NCI-H748 (cell line): ENCODE data around the gene GMNN.
"Not testable (repeated sequence)": the region's sequence is repeated elsewhere in the genome, so short reads cannot be mapped to it uniquely, and the experiment has no call there.

ENCODE experiments used
- DNase-seq: peaks from one replicate; lab custom pipeline; 2025; ENCODE audit not compliant: unreplicated experiment; lab: John Stamatoyannopoulos, UW

GMNN gene

GRCh38 chr6:24761193-24761835, 13.4 kb upstream of the GMNN start:
- peak; percentile 45 for DNase-seq

DNA sequence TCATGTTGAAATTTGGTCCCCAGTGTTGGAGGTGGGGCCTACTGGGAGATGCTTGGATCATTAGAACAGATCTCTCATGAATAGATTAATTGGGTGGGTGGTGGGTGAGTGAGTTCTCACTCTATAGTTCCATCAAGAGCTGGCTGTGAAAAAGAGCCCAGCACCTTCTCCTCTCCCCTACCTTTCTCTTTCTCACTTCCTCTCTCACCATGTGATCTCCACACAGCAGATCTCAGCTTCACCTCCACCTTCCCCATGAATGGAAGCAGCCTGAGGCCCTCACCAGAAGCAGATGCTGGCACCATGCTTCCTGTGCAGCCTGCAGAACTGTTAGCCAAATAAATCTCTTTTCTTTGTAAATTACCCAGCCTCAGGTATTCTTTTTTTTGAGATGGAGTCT, 12.9 kb upstream of the GMNN start:
- no peak for DNase-seq

DNA sequence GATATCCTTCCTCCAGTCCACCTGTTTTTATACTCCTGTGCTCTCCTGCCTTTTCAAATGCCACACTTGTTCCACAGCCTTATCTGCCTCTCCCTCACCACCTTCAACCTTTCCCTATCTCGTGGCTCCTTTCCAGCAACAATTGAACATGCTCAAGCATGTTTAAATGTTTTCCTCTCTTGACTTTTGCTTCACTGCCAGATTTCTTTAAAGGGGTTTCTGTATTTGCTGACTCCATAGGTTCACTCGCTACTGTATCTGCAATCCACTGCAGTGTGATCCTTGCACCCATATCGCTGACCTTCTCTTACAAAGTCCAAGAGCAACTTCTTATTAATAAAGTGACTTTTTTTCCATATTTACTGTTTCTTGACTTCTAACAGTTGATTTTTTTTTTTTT, 11.2 kb upstream of the GMNN start:
- DNase-seq, result peak; percentile 5

- DNase-seq, result not testable (repeated sequence)
These were observed 9.6 kb upstream of the GMNN start for GRCh38 chr6:24764833-24765828.

DNA sequence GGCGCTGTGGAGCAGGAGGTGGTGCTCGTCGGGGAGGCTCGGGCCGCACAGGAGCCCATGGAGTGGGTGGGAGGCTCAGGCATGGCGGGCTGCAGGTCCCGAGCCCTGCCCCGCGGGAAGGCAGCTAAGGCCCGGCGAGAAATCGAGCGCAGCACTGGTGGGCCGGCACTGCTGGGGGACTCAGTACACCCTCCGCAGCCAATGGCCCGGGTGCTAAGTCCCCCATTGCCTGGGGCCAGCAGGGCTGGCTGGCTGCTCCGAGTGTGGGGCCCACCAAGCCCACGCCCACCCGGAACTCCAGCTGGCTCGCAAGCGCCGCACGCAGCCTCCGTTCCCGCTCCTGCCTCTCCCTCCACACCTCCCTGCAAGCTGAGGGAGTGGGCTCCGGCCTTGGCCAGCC, 8.8 kb upstream of the GMNN start:
- not testable (repeated sequence) for DNase-seq

DNA sequence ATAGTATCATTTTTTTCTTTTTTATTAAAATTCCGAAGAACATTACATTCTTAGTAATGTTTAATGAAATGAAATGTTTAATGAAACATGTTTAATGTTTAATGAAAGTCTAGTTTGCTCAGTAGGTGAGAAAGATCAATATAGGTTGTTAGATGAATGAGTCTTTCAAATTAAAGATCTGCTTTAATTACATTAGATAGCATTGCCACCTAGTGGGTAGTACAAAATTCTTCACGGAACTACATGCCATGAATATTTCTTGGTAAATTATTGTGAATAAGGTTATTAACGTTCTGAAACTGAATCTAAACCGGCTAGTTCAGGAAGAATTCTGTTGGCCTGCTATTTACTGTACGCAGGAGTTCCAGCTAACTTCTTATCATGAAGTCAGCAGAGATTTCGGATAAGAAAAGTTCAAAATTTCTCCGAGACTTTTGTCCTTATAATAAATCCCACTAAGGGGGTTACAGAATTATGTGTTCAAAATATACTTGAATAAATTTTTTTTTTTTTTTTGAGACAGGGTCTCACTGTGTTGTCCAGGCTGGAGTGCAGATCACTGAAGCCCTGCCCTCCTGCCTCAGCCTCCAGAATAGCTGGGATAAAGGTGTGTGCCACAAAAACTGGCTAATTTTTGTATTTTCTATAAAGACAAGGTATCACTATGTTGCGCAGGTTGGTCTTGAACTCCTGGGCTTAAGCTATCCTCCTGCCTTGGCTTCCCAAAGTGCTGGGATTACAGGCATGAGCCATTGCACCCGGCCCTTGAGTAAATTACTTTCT, 7.9 kb upstream of the GMNN start:
- peak; percentile 59 for DNase-seq

DNA sequence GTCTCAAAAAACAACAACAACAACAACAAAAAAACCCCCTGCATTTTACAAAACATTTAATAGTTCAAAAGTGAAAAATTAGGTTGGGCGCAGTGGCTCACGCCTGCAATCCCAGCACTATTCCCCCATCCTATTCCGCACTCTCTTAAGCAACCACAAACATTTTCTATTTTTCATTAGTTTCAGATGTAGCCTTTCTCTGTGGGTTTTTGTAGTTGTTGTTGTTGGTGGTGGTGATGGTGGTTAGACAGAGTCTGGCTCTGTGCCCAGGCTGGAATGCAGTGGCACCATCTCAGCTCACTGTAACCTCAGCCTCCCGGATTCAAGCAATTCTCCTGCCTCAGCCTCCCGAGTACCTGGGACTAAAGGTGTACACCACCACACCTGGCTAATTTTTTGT, 6.4 kb upstream of the GMNN start:
- no peak for DNase-seq

DNA sequence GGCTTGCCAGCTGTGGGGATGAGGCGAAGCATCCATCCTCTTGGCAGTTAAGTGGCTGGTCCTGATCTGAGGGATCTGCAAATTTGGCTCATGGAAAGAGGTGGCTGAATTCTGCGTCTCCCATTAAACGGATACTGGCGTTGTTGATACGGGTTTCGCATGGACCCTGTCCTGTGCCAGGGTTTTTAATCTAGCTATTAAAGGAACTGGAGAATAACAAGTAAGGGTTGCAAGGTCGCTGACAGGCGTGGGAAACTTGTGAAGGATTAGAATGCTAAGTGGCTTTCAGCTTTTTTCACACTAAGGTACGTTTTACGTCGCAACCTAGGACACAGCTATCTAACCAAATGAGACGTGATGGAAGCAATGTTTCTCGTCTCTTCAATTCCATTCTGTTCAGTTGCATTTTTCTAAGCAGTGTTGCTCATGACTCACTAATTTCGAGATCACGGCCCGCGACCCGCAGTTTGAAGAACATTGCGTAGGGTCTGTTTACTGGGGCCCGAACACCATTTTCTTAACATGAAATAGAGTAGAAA, 852 bp downstream of the GMNN start:
- no peak for DNase-seq

DNA sequence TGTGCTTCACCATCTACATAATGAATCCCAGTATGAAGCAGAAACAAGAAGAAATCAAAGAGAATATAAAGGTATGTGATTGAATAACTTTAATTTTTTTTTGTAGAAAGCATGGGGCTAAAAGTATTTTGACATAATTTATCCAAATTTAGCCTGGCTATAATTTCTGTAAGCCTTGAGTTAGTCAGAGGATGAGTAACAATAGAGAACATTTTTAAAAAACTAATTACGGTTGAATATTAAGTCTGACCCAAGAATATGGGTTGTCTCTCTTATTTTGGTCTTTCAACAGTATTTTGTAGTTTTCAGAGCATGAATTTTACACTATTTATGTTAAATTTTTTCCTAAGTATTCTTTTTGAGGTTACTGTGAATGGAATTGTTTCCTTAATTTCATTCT, 2.5 kb downstream of the GMNN start:
- DNase-seq, result no peak

GRCh38 chr6:24778121-24778520, 3.4 kb downstream of the GMNN start:
- peak; percentile 15 for DNase-seq

DNA sequence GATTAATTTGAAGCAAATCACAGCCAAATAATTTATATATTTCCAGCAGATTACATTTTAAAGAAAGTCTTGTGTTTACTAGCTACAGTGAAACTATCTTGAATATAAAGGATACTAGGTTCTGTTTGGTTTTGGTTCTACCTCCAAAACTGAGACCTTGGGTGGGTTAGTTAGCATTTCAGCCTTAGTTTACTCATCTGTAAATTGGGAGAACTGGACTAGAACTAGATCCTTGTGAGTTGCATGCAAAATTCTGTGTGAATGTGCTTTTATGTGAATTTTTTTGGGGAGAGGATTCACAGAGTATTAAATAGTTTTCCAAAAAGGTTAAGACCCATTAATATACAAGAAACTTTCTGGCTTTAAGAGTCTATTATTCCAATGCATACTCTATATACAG, 4.1 kb downstream of the GMNN start:
- no peak for DNase-seq

DNA sequence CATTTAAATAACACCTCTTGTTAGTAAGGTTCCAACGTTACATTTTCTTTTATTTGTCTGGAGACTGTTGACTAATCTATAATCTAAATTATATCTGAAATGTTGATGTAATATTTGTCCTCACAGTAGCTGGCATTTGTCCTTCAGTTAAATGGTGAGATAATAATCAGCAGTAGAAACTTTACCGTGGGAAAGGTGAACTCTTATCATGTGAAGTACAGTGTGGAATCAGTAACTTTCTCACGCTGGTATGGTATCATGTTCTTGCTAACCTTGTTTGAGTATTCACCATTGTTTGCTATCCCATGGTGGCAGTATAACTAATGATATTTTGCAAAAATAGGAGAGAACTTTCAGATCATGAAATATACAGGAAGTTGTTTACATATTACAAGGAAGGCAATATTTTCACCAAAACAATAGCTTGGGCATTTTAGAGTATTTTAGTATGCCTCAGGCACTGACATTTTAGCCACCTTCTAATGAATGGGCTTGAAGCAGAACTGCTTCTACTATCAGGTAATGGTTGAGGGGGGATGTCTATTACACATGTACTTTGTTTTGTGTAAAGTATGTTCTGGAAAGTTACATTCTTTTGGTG, 4.8 kb downstream of the GMNN start:
- no peak for DNase-seq

GRCh38 chr6:24780206-24780605, 5.5 kb downstream of the GMNN start:
- DNase-seq, result no peak

DNA sequence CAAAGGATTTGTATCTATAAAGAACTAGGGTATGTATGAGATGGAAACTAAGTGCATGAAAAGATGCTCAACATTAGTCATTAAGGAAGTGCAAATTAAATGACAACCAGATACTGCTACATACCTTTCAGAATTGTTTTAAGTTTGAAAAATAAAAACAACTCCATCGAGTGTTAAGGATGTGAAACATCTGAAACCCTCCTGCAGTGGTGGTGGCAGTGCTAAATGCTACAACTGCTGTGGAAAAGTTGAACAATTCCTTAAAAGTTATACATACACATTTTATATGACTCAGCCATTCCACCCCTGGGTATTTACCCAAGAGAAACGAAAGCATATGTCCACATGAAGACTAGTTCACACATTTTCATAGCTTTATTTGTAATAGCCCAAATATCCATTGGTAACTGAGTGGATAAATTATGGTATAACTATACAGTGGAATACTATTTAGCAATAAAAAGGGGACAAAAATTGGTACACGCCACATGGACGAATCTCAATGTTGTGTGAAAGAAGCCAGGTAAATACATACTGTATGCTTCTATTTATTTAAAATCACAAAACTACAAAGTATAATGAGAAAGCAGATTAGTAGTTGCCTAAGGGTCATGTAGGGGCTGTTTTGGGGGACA, 13.4 kb downstream of the GMNN start:
- DNase-seq, result no peak

GRCh38 chr6:24795106-24795505, 20.4 kb downstream of the GMNN start:
- no peak for DNase-seq

DNA sequence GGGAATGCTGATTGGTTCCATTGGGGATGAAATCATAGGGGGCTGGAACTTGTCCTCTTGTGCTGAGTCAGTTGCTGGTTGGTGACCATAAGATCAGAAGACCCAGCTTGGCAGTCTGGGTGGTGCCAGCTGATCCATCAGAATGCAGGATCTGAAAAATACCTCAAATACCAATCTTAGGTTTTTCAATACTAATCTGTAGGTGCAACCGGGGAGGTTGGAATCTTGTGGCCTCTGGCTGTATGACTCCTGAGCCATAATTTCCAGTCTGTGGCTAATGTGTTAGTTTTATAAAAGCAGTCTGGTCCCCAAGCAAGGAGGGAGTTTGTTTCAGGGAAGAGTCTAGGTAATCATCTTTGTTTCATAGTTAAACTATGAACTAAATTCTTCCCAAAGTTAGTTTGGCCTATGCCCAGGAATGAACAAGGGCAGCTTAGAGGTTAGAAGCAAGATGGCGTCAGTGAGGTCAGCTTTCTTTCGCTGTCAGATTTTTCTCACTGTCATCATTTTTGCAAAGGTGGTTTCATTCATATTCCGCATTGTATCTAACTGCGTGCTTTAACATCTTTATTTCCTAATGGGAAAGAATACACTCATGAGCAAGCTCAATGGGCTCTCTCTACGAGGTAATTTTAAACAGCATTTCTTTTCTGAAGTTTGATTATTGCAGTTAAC, 22.0 kb downstream of the GMNN start:
- no peak for DNase-seq

- DNase-seq, result no peak
These were observed 23.0 kb downstream of the GMNN start for GRCh38 chr6:24797596-24798216.

- no peak for DNase-seq
These were observed 24.2 kb downstream of the GMNN start, which contains the start of gene ARMH2 for GRCh38 chr6:24798740-24799540. Gene ARMH2, minus strand, starts transcription at chr6:24798917. Its CDS starts 60 bp downstream, at chr6:24798857.
